Activated T-cell treated with anti-CD3 and anti-CD28 coated beads, Interleukin-2, amount 50 U/mL, for 4 hours (primary cell): Measurements from ENCODE around the gene ANXA2. TPM values are rescaled to one million over a fixed set of nuclear protein-coding genes. Genes with fewer than 3 reads are reported as not detected.
"Not testable (repeated sequence)": the region's sequence is repeated elsewhere in the genome, so short reads cannot be mapped to it uniquely, and the experiment has no call there.

Experiments used
- ATAC-seq, 2 donors: fragments of 200-7000 bp; cut with Tn5 transposase; one replicate each; pipeline ENCODE4 v1.10.0; 2021
- DNase-seq: peaks from one replicate; pipeline ENCODE4 v3.0.0-alpha.2; 2020
- H3K27me3 Mint-ChIP-seq: one replicate; pipeline ENCODE4 v1.8.0; 2021; ENCODE audit warnings: low read depth, mixed read lengths
- H3K36me3 Mint-ChIP-seq: one replicate; pipeline ENCODE4 v1.8.0; 2022; ENCODE audit warnings: mixed read lengths; ENCODE audit not compliant: insufficient read depth
- H3K4me1 Mint-ChIP-seq: one replicate; pipeline ENCODE4 v1.8.0; 2021; ENCODE audit warnings: low read depth, mixed read lengths
- H3K4me3 Mint-ChIP-seq: one replicate; pipeline ENCODE4 v1.8.0; 2021; ENCODE audit warnings: mild to moderate bottlenecking, moderate library complexity, mixed read lengths
- H3K9me3 Mint-ChIP-seq: one replicate; pipeline ENCODE4 v1.8.0; 2021; ENCODE audit warnings: mixed read lengths
- total RNA-seq, 3 donors: library from RNA; stranded (reverse); gene quantifications; one replicate each; pipeline ENCODE4 v1.2.1, GENCODE V29; 2021

ANXA2 gene
- total RNA-seq, 3 donors from 2014 or later = 60.6 to 104 (median 75.1) TPM

DNA sequence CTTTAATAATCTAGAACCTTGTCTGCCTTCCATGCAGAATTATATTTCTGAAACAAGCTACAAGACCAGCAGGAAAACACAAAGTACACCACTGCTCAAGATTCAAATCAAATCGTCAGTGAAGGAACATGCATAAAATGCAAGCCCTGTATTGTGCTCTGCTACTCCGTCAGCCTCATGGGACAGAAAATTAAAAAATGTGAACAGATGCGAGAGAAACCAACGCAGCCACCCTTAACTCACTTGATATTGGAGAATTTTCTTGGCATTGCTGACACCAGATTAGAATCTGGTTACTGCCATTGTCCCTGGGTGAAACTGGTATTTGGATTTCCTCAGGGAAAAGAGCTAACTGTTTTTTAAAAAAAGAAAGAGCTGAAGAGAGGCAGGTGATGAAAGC lies 23.6 kb downstream of the ANXA2 start:
- no peaks in the 10 kb centered on the region for H3K9me3 Mint-ChIP-seq
- DNase-seq = no peak
- H3K4me3 Mint-ChIP-seq = no peak overlapping the region
- ATAC-seq = no peak
- peaks cover 19% of the 10 kb centered on the region for H3K36me3 Mint-ChIP-seq
- peaks cover 18% of the 10 kb centered on the region for H3K4me1 Mint-ChIP-seq
- no peaks in the 10 kb centered on the region for H3K27me3 Mint-ChIP-seq

DNA sequence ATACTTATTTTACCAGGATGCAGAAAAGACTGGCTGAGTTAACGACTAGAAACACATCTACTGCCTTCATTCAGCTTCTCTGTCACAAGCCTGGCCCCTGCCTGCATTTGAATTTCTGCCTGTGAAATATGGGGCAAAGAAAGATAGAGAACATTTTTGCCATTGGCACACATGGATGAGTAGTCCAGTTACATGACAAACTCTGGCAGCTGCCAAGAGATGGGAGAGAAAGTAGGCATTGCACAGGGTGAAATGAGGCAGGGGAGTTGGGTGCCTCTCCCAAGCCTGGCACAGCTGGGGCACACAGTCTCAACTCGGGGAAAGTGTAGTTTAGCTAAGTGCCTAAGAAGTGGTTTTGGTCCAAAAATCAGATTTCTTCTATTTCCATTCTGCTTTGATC lies 24.0 kb downstream of the ANXA2 start:
- no peak overlapping the region for H3K4me3 Mint-ChIP-seq

DNA sequence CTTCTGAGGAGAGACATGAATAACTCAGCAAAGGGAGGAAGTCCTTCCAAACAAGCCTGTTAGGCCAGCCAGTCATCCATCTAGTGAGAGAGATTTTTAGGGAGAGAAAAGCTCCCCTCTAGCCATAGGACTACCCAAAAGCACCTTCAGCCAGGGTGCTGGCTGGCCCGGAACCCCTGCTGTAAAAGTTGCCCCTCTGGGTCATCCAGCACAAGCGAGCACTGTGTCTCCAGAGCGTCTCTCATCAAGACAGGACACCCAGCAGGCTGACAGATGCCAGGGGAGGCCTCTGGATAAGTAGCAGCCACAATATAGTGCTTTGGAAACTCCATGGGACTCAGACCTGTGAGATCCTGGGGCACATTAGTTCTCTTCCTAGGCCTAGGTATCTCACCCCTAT lies 24.5 kb downstream of the ANXA2 start:
- peaks cover 19% of the 10 kb centered on the region for H3K36me3 Mint-ChIP-seq
- H3K4me3 Mint-ChIP-seq = no peak overlapping the region
- no peaks in the 10 kb centered on the region for H3K9me3 Mint-ChIP-seq
- H3K27me3 Mint-ChIP-seq = no peaks in the 10 kb centered on the region
- H3K4me1 Mint-ChIP-seq = peaks cover 19% of the 10 kb centered on the region
- ATAC-seq (no peak), DNase-seq (no peak)

More for the DNA sequence above, 24.0 kb downstream of the ANXA2 start:
- DNase-seq (no peak), ATAC-seq (no peak)
- Mint-ChIP-seq H3K4me1 (peaks cover 19% of the 10 kb centered on the region), H3K27me3 (no peaks in the 10 kb centered on the region), H3K9me3 (no peaks in the 10 kb centered on the region), H3K36me3 (peaks cover 19% of the 10 kb centered on the region)

DNA sequence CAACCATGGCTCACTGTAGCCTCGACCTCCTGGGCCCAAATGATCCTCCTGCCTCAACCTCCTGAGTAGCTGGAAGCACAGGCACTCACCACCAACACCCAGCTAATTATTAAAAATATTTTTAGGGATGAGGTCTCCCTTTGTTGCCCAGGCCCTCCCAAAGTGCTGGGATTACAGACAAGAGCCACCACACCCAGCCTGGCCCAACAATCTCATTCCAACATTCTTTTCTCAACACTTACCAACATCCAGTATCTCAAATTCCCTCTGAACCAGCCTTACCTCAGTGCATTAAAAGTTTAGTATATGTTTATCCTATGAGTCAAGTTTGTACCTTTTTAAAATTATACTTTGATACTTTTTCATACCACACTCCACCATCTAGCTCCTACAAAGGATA lies 25.0 kb downstream of the ANXA2 start:
- no peaks in the 10 kb centered on the region for H3K27me3 Mint-ChIP-seq
- ATAC-seq (no peak), DNase-seq (no peak)
- H3K4me3 Mint-ChIP-seq = no peak overlapping the region
- H3K9me3 Mint-ChIP-seq = no peaks in the 10 kb centered on the region
- peaks cover 19% of the 10 kb centered on the region for H3K4me1 Mint-ChIP-seq
- H3K36me3 Mint-ChIP-seq = peaks cover 19% of the 10 kb centered on the region

DNA sequence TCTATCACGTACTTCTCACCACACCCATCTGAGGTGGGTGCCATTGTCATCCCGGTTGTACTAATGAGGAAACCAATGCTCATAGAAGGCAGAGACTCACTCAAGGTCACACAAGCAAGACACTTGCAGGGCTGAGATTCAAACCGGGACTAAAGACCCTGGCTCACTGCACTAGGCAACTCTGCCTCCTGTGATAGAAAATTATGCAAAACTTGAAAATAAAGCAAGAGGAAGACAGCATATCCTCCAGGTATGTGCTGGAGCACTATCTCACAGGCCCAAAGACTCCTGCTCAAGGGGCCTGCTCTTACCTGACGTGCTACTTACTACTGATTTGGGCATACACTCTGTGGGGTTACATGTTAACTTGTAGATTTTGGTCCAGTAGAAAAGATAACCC lies 25.6 kb downstream of the ANXA2 start:
- H3K9me3 Mint-ChIP-seq = no peaks in the 10 kb centered on the region
- no peaks in the 10 kb centered on the region for H3K27me3 Mint-ChIP-seq
- peaks cover 18% of the 10 kb centered on the region for H3K36me3 Mint-ChIP-seq
- ATAC-seq = no peak
- DNase-seq = no peak
- H3K4me1 Mint-ChIP-seq = peaks cover 19% of the 10 kb centered on the region
- no peak overlapping the region for H3K4me3 Mint-ChIP-seq

DNA sequence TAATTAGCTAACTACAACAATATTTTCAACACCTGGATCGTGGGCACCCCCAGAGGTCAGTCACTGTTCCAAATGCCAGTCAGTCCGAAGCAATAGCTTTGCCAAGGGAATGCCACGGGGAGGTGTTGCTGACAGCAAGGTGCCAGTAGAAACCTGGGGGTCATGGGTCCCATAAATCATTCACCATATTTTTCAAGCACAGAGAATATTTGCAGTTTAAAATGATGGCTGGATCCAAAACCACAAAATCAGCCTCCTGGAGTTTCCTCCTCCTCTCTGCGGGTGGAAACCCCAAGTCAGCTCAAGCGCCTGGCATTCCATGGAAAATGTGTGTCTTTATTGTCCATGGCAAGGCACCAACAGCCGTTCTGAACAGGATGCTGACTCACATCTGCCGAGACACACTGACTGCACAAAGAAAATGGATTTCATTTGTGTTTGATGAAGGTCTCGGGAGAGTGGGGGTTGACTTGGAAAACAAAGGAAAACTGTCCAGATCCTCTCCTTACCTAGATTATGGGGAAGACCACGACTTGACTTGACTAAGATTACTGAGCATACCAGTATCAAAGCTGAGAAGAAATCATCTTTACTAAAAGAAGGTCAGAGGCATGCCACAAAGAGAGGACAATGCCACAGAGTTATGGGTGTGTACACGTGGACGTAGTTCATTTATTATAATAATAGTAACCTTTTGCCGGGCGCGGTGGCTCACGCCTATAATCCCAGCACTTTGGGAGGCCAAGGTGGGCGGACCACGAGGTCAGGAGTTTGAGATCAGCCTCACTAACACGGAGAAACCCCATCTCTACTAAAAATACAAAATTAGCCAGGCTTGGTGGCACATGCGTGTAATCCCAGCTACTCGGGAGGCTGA lies 26.4 kb downstream of the ANXA2 start:
- ATAC-seq (no peak), DNase-seq (peak; percentile 14)
- H3K27me3 Mint-ChIP-seq = no peaks in the 10 kb centered on the region
- H3K36me3 Mint-ChIP-seq = peaks cover 13% of the 10 kb centered on the region
- H3K9me3 Mint-ChIP-seq = no peaks in the 10 kb centered on the region
- H3K4me1 Mint-ChIP-seq = peaks cover 19% of the 10 kb centered on the region
- no peak overlapping the region for H3K4me3 Mint-ChIP-seq

DNA sequence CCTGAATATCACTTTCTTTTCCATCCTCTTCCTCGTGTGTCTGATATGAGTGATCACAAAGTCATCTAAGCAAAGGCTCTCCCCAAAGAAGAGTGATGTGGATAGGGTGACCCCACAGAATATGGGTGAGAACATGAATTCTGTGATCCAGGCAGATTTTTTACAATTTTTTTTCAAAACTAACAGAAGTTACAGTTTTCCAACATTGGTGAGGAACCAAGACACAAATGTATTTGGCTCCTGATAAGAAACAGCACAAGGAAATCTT lies 27.0 kb downstream of the ANXA2 start:
- Mint-ChIP-seq H3K36me3 (peaks cover 7% of the 10 kb centered on the region), H3K9me3 (no peaks in the 10 kb centered on the region), H3K4me1 (peaks cover 19% of the 10 kb centered on the region), H3K4me3 (no peak overlapping the region), H3K27me3 (no peaks in the 10 kb centered on the region)
- DNase-seq (no peak), ATAC-seq (no peak)

DNA sequence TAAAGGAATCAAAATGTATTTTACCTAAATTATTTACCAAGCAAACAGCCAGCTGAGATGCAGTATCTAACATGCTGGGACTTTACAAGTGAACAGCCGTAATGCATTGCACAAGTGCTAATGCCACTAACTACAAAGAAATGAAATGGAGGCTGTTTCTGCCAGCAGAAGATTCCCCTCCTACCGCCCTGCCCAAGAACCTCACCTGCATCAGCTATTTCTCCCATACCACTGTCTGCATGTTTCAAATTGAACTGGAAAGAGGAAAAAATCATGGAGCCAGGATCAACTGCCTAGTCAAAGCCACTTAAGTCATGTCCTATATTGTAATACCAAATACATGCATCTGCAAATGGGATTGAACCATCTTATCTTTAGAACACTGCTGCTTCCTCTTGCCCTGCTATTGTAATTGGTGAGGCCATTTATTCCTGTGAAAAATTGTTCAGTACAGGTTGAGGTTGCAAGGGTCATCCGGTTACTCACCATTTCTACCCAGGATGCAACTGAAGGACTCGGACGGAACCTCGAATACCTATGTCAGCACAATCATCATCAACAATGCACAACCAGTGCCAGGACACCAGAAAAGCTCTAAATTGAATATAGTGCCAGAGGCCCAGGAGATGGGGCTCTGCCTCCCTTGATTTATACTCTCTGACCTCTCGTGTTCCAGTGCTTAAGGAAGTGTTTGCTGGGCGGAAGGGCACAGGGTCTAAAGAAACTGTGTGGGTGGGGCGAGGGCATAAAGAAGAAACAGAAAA lies 27.5 kb downstream of the ANXA2 start:
- no peaks in the 10 kb centered on the region for H3K27me3 Mint-ChIP-seq
- ATAC-seq = no peak
- DNase-seq = no peak

DNA sequence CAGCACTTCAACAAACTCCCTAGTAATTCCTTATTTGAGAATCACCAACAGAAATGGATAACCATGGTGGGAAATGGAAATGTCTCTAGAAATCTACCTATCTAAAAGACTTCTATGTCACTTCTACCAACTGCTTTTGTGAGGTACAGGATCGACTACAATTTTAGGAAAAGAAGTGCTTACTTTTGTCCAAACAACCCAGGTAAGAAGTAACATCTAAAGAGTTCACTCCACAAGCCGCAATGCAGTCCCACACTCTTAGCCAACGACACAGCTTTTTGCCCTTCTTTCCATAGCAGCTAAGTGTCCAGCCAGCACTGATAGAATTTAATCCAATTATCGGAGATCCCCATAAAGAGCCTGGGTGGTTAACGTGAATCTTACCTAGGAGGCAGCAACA lies 28.1 kb downstream of the ANXA2 start:
- Mint-ChIP-seq H3K9me3 (no peaks in the 10 kb centered on the region), H3K36me3 (peaks cover 6% of the 10 kb centered on the region), H3K4me1 (peaks cover 19% of the 10 kb centered on the region), H3K27me3 (no peaks in the 10 kb centered on the region), H3K4me3 (no peak overlapping the region)
- DNase-seq (no peak), ATAC-seq (no peak)

More for the DNA sequence above, 27.5 kb downstream of the ANXA2 start:
- no peaks in the 10 kb centered on the region for H3K9me3 Mint-ChIP-seq
- H3K4me3 Mint-ChIP-seq = no peak overlapping the region
- H3K36me3 Mint-ChIP-seq = peaks cover 6% of the 10 kb centered on the region
- peaks cover 19% of the 10 kb centered on the region for H3K4me1 Mint-ChIP-seq

DNA sequence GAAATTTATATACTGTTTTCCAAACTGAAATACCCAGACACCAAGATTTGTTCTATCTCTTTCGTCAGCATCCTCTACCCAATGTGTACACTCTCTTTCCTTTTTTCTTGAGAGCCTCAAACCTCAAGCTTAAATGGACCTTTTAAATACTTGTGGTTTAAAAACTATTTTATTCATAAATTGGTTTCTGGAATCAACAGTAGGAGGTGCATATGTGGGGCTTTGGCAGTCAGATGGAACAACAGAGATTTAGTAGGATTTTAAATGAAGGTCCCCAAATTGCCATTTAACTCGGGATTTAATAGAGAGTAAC lies 33.2 kb downstream of the ANXA2 start:
- DNase-seq (no peak), ATAC-seq (no peak)
- Mint-ChIP-seq H3K27me3 (no peaks in the 10 kb centered on the region), H3K4me3 (no peak overlapping the region), H3K36me3 (peaks cover 30% of the 10 kb centered on the region), H3K9me3 (no peaks in the 10 kb centered on the region), H3K4me1 (peaks cover 22% of the 10 kb centered on the region)

DNA sequence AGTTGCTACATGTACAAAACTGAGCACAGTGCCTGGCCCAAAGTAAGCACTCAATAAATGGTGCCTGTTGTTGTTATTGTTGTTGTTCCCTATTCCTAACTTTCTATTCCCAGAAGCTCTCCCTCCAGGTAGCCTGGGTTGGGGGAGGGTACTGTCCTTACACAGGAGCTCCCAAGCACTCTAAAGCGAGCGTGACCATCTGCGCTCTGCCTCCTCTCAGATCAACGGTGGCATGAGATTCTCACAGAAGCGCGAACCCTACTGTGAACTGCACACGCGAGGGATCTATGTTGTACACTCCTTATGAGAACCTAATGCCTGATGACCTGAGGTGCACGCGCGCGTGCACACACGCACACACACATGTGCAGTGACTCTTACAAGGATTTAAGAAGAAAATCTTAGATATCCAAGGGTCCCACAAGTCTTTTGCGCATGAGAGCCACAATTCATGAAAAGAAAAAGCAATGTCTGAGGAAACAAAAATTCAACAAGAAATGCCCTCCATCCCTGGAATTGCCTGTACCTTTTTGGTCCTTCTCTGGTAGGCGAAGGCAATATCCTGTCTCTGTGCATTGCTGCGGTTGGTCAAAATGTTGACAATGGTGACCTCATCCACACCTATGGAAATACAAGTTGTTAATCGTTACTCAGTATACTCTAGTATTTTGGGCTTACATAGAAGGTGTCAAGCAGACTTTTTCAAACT lies 33.7 kb downstream of the ANXA2 start:
- no peak for ATAC-seq
- H3K27me3 Mint-ChIP-seq = no peaks in the 10 kb centered on the region
- peaks cover 30% of the 10 kb centered on the region for H3K36me3 Mint-ChIP-seq
- H3K9me3 Mint-ChIP-seq = no peaks in the 10 kb centered on the region
- peaks cover 21% of the 10 kb centered on the region for H3K4me1 Mint-ChIP-seq
- H3K4me3 Mint-ChIP-seq = no peak overlapping the region
- DNase-seq = no peak

DNA sequence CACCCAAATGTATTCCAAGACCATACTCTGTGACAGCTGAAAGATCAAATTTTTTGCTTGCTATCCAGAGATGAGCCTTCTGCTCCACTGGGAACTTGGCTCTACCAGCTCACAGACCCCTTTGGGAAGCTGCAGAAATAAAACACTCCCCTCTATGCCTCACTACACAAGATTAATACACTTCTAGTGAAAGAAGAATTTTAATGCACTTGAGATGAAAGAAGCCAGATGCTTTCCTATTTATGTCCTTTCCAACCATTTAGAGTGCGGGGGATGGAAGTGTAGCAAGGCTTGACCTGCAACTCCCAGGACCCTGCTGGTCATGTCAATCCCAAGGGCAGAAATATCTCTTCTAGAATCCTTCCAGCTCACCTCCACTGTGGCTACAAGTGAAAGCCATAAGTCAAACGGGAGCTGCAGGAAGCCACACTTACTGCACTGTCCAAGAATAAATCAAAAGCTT lies 34.7 kb downstream of the ANXA2 start:
- Mint-ChIP-seq H3K4me3 (no peak overlapping the region), H3K27me3 (no peaks in the 10 kb centered on the region), H3K36me3 (peaks cover 36% of the 10 kb centered on the region), H3K4me1 (peaks cover 21% of the 10 kb centered on the region), H3K9me3 (no peaks in the 10 kb centered on the region)
- DNase-seq (no peak), ATAC-seq (no peak)

DNA sequence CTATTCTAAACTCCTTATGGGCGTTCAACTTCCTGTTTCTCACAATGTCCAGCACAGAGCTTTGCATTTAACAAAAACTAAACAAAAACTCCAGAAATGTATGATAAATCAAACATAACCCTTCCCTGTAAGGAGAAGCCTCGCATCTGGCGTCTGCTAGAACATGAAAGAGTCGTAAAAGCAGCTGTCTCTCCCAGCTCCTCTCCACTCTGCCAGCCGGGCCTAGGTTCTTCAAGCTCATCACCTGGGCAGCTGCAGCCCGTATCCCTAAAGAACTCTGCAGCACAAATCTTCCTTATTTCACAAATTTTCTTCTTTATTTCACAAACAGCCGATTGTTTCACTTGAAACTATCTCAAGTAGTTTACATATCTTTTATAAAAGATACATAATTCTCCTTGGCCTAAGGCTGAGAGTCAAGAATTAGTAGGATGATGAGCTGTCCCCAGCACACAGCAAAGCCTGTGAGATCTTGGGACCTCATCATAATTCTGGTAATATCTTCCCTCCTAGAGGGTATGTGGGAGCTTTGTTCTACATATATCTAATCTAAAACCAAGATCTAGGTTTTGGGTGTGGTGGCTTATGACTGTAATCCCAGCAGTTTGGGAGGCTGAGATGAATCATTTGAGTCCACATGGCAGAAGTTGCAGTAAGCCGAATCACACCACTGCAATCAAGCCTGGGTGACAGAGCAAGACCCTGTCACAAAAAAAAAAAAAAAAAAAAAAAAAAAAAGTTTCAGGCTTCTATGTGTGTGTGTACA lies 35.3 kb downstream of the ANXA2 start:
- Mint-ChIP-seq H3K27me3 (no peaks in the 10 kb centered on the region), H3K36me3 (peaks cover 36% of the 10 kb centered on the region), H3K4me1 (peaks cover 21% of the 10 kb centered on the region), H3K4me3 (peak overlapping the region; percentile 11), H3K9me3 (no peaks in the 10 kb centered on the region)
- DNase-seq (peak; percentile 9), ATAC-seq (peak; percentile 98)

DNA sequence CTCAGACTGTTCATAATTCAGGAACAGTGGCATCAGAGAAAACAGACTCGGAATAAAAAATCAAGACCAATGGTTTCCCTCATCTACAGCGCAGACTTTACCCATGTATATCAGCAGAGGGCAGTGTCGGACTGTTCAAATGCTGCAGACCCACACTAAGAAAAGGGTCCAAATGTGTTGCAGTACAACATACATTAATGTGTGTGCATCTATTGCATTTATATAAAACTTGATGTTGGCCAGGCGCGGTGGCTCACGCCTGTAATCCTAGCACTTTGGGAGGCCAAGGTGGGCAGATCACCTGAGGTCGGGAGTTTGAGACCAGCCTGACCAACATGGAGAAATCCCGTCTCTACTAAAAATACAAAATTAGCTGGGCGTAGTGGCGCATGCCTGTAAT lies 38.0 kb downstream of the ANXA2 start:
- DNase-seq (peak; percentile 31), ATAC-seq (peak in 1 of 2 donors; percentile 36)
- Mint-ChIP-seq H3K36me3 (peaks cover 48% of the 10 kb centered on the region), H3K4me1 (peaks cover 21% of the 10 kb centered on the region)
- H3K9me3 Mint-ChIP-seq, H3K27me3 Mint-ChIP-seq, H3K4me3 Mint-ChIP-seq: not testable (repeated sequence)
